Loucy (cell line): ENCODE data around the gene JAG2.

Experiments
- H2AFZ ChIP-seq: fragments of 200-600 bp; sonication (generic); 2 replicates; pipeline ENCODE4 v1.6.0; 2016; ENCODE audit warnings: antibody characterized with exemption, mild to moderate bottlenecking, low read length, moderate library complexity
- H3F3A ChIP-seq: fragments of 200-600 bp; 2 replicates; pipeline ENCODE4 v1.6.0; 2016; ENCODE audit warnings: antibody characterized with exemption, low read depth, mild to moderate bottlenecking
- H3K27me3 ChIP-seq: fragments of 200-600 bp; sonication (generic); 2 replicates; pipeline ENCODE4 v1.6.1; 2014; ENCODE audit warnings: low read length, mild to moderate bottlenecking; ENCODE audit not compliant: insufficient read depth, poor library complexity, severe bottlenecking
- H3K36me3 ChIP-seq: fragments of 200-600 bp; sonication (generic); 2 replicates; pipeline ENCODE4 v1.6.1; 2016; ENCODE audit warnings: low read length; ENCODE audit not compliant: insufficient read depth
- H3K4me1 ChIP-seq: fragments of 200-600 bp; sonication (generic); 2 replicates; pipeline ENCODE4 v1.5.1; 2014; ENCODE audit warnings: low read length, mild to moderate bottlenecking; ENCODE audit not compliant: insufficient read depth, poor library complexity, severe bottlenecking
- H3K4me2 ChIP-seq: fragments of 200-600 bp; sonication (generic); 2 replicates; pipeline ENCODE4 v1.6.0; 2014; ENCODE audit warnings: antibody characterized with exemption, low read length, low read depth, mild to moderate bottlenecking; ENCODE audit not compliant: poor library complexity, severe bottlenecking
- H3K4me3 ChIP-seq: fragments of 200-600 bp; sonication (generic); 2 replicates; pipeline ENCODE4 v1.5.1; 2014; ENCODE audit warnings: low read length, mild to moderate bottlenecking, mixed read lengths; ENCODE audit not compliant: poor library complexity, severe bottlenecking
- H3K79me2 ChIP-seq: fragments of 200-600 bp; sonication (generic); 2 replicates; pipeline ENCODE4 v1.6.1; 2014; ENCODE audit warnings: low read length; ENCODE audit not compliant: insufficient read depth
- H3K9ac ChIP-seq: fragments of 200-600 bp; sonication (generic); 2 replicates; pipeline ENCODE4 v1.6.0; 2014; ENCODE audit warnings: mild to moderate bottlenecking, low read depth, low read length, moderate library complexity; ENCODE audit not compliant: poor library complexity, severe bottlenecking
- H3K9me2 ChIP-seq: fragments of 200-600 bp; sonication (generic); replicated peaks from 2 replicates; pipeline ENCODE4 v1.6.1; 2016; ENCODE audit warnings: low read depth, low read length, mixed read lengths
- H3K9me3 ChIP-seq: fragments of 200-600 bp; sonication (generic); 2 replicates; pipeline ENCODE4 v1.6.1; 2014; ENCODE audit warnings: mild to moderate bottlenecking, antibody characterized with exemption, low read length, low read depth; ENCODE audit not compliant: insufficient read depth
- H4K20me1 ChIP-seq: fragments of 200-600 bp; sonication (generic); 2 replicates; pipeline ENCODE4 v1.6.0; 2014; ENCODE audit warnings: antibody characterized with exemption, low read length, mild to moderate bottlenecking; ENCODE audit not compliant: insufficient read depth, poor library complexity, severe bottlenecking
- CTCF ChIP-seq: fragments of 200-600 bp; sonication (generic); conservative IDR thresholded peaks from 2 replicates; pipeline ENCODE4 v1.5.1; 2014; ENCODE audit warnings: mild to moderate bottlenecking, antibody characterized with exemption, low read length
- EZH2phosphoT487 ChIP-seq: fragments of 200-600 bp; IDR thresholded peaks from 2 replicates; pipeline ENCODE4 v1.6.1; 2018; ENCODE audit warnings: antibody characterized with exemption, mild to moderate bottlenecking, moderate library complexity, borderline replicate concordance

JAG2 gene

GRCh38 chr14:105166571-105167302, 1.8 kb downstream of the JAG2 start:
- no peak overlapping the region for H3K9ac ChIP-seq
- H3K4me2 ChIP-seq: no peak overlapping the region
- no peaks in the 10 kb centered on the region for H3F3A ChIP-seq
- H3K9me2 ChIP-seq: no peaks in the 10 kb centered on the region
- no peak for TF ChIP-seq EZH2phosphoT487
- no peak for TF ChIP-seq CTCF
- H4K20me1 ChIP-seq: no peaks in the 10 kb centered on the region
- no peak overlapping the region for H3K4me3 ChIP-seq
- peaks cover 26% of the 10 kb centered on the region for H3K4me1 ChIP-seq
- no peaks in the 10 kb centered on the region for H3K79me2 ChIP-seq
- no peaks in the 10 kb centered on the region for H3K36me3 ChIP-seq
- H2AFZ ChIP-seq: no peak overlapping the region
- H3K27me3 ChIP-seq: no peaks in the 10 kb centered on the region
- H3K9me3 ChIP-seq: no peaks in the 10 kb centered on the region

GRCh38 chr14:105165761-105166485, 2.7 kb downstream of the JAG2 start:
- H3K4me2 ChIP-seq: no peak overlapping the region
- H3K79me2 ChIP-seq: no peaks in the 10 kb centered on the region
- H3K4me3 ChIP-seq: no peak overlapping the region
- H3K9me2 ChIP-seq: no peaks in the 10 kb centered on the region
- H3K4me1 ChIP-seq: peaks cover 32% of the 10 kb centered on the region
- no peak overlapping the region for H2AFZ ChIP-seq
- H3K36me3 ChIP-seq: no peaks in the 10 kb centered on the region
- no peaks in the 10 kb centered on the region for H3K27me3 ChIP-seq
- no peak for TF ChIP-seq CTCF
- TF ChIP-seq EZH2phosphoT487: no peak
- no peaks in the 10 kb centered on the region for H3K9me3 ChIP-seq
- no peaks in the 10 kb centered on the region; the same call in 1 of the 2 replicates for H3F3A ChIP-seq
- H3K9ac ChIP-seq: no peak overlapping the region
- no peaks in the 10 kb centered on the region for H4K20me1 ChIP-seq

- Histone ChIP-seq H3F3A (no peaks in the 10 kb centered on the region; the same call in 1 of the 2 replicates), H3K4me2 (no peak overlapping the region), H2AFZ (no peak overlapping the region), H3K9ac (no peak overlapping the region), H3K9me2 (no peaks in the 10 kb centered on the region), H3K27me3 (no peaks in the 10 kb centered on the region), H3K36me3 (no peaks in the 10 kb centered on the region), H3K4me1 (peaks cover 39% of the 10 kb centered on the region), H3K79me2 (no peaks in the 10 kb centered on the region), H3K4me3 (no peak overlapping the region), H3K9me3 (no peaks in the 10 kb centered on the region), H4K20me1 (no peaks in the 10 kb centered on the region)
- no peak for TF ChIP-seq CTCF
- TF ChIP-seq EZH2phosphoT487: no peak
Observed at GRCh38 chr14:105165134-105165704, 3.4 kb downstream of the JAG2 start.
